DMS153 treated with DMSO at 0.1 percent for 48 hours (cell line): ENCODE results near the gene PLAAT4.
"Not testable (repeated sequence)": the region's sequence is repeated elsewhere in the genome, so short reads cannot be mapped to it uniquely, and the experiment has no call there.

Source experiments
- DNase-seq: peaks from one replicate; lab custom pipeline; 2025; ENCODE audit not compliant: unreplicated experiment; lab: John Stamatoyannopoulos, UW

The PLAAT4 gene

DNA sequence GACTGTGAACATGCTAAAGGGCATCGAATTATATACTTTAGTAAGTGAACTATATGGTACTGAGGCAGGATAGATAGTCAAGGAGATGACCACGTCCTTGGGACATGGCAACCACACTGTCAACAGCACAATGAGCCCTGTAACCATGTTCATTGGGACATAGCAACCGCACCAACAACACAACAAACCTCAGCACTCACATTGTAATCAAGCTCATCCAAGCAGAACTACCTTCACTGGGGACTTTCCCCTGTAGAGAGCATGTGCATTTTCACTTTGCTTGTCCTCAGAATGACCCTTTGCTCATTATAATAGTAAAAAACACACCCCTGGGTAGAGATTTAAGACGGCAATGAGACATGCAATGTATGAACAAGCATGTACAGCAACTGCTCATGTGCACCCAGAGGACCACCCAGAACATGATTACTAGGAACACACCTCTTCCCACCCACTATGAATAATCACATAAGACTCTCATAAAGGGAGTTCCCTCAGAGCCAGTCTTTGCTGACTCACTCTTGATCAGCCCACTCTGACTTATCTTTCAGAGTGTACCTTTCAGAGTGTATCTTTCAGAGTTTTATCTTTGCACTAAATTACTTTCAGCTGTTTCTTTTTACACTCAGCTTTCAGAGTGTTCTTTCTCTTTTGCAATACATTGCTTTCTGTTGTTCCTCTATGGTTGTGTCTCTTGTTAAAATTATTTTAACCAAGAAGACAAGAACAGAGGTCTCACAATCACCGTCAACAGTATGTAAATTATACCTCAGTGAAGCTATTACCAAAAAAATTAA, 30.6 kb downstream of the PLAAT4 start:
- peak; percentile 42 for DNase-seq

DNA sequence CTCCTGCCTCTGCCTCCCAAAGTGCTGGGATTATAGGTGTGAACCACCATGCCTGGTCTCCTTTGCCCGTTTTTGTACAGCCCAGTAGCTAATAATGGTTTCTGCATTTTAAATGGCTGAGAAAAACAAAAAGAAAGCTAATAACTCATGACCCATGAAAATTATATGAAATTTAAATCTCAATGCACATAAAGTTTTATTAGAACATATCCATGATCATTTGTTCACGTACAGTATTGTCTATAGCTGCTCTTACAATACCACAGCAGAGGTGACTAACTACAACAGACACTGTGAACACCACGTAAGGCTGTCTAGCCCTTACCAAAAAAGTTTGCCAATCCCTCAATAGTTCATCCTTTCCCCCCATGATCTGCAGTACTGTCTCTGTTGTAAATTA, 33.0 kb downstream of the PLAAT4 start:
- DNase-seq, result no peak

DNA sequence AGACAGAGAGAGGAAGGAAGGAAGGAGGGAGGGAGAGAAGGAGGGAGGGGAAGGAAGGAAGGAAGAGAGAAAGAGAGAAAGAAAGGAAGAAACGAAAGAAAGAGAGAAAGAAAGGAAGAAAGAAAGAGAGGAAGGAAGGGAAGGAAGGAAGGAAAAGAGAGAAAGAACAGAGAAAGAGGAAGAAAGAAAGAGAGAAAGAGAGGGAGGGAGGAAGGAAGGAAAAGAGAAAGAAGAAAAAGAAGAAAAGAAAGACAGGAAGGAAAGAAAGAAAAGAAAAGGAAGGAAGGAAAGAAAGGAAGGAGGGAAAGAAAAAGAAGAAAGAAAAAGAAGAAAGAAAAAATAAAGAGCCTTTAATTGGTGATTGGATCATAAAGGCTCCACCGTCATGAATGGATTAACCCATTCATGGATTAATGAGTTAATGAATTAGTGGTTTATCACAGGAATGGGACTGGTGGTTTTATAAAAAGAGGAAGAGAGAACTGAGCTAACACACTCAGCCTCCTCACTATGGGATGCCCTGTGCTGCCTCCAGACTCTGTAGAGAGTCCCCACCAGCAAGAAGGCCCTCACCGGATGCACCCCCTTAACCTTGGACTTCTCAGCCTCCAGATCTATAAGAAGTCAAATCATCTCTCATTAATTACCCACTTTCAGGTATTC, 35.5 kb downstream of the PLAAT4 start:
- no peak for DNase-seq

DNA sequence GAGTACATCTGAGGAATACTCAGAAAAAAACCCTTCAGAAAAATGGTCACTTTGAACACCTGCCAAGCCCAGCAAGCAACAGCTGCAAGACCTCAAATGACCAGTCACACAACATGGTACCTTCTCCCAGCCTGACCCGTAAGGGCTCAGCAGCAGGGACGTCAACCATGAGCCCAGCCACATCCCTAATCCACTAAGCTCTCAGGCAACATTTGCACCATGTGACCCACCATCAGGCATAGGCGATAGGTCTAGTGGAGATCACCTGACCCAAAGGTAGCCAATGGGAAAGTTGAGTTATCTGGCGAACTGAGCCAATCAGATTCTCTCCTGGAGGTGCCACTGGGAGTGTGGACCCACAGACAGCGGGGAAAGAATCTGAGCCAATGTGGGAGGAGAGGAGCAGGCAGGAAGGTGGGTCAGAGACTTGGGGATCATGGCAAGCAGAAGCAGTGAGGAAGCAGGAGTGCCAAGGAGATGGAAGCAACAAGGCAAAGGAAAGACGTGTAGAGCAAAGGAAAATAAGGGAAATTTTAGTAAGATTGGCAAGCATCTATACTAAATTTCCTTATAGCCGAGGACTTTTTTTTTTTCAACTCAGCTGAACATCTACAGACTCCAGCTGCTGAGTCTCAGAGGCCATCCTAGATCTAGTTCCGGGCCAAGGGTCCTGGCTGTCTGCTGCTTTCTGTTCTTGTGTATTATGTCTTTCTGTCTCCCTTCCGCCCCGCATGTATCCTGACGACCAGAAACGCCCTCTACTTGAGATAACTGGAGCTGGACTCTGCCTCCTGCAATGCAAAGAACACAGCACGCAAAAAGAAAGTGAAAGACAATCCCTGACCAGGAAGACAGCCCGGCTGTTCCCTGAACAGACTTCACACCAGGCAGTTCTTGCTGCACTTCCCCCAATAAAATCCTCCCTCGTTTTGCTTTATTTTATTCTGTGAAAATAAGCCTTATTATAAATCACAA, 37.6 kb downstream of the PLAAT4 start:
- DNase-seq, result peak; percentile 63

DNA sequence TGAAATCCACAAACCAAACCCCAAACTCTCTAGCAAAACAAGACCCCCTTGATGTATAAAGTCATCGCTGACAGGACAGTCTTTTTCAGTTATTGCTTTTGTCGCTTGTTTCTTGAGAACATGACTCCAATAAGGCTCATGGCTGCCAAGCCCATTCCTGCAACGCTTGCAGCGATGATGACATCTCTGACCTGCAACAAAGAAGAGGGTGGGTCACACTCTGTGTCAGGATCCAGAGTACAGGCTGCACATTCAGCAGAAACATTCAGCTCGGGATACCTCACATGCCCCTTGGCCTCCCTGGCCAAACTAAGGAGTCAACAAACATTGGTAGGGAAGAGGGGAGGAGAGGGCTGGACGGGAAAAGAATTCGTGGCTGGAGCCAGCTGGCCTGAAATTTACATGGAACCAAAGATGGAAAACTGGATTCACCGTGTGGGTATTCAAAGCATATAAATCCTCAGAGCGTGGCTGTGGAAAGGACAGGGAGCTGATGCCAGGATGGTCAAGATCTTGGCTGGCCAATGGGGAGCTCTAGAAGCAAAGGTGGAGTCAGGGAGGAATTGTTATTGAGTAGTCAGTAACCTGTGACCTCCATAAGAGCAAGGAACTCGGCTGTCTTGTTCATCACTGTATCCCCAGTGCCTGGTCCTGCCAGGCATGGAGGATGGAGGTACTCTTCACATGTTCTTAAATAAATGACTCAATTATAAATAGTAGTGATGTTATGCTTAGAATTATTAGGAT, 38.4 kb downstream of the PLAAT4 start:
- no peak for DNase-seq

DNA sequence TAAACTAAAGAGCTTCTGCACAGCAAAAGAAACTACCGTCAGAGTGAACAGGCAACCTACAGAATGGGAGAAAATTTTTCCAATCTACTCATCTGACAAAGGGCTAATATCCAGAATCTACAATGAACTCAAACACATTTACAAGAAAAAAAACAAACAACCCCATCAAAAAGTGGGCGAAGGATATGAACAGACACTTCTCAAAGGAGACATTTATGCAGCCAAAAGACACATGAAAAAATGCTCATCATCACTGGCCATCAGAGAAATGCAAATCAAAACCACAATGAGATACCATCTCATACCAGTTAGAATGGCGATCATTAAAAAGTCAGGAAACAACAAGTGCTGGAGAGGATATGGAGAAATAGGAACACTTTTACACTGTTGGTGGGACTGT, 42.3 kb downstream of the PLAAT4 start:
- not testable (repeated sequence) for DNase-seq

DNA sequence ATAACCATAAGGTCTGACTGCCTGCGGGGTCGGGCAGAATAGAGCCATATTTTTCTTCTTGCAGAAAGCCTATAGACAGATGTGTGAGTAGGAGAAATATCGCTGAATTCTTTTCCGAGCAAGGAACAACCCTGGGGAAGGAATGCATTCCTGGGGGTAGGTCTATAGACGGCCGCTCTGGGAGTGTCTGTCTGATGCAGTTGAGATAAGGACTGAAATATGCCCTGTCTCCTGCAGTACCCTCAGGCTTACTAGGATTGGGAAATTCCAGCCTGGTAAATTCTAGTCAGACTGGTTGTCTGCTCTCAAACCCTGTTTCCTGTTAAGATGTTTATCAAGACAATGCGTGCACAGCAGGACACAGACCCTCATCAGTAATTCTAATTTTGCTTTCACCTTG, 44.6 kb downstream of the PLAAT4 start:
- not testable (repeated sequence) for DNase-seq

DNA sequence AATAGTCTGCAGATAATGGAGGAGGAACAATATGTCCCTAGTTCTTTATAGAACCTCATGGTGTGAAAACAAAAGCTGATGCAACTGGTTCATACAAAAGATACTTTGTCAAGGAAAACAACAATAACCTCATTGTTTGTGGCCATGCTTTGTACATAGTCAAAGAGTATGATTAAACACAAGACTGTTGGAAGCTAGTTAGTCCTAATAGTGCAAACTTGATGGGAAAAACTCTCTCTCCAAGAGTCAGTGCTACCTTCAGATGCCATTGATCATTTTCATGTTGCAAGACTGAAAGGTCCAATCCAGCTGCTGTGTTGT, 46.7 kb downstream of the PLAAT4 start:
- no peak for DNase-seq

DNA sequence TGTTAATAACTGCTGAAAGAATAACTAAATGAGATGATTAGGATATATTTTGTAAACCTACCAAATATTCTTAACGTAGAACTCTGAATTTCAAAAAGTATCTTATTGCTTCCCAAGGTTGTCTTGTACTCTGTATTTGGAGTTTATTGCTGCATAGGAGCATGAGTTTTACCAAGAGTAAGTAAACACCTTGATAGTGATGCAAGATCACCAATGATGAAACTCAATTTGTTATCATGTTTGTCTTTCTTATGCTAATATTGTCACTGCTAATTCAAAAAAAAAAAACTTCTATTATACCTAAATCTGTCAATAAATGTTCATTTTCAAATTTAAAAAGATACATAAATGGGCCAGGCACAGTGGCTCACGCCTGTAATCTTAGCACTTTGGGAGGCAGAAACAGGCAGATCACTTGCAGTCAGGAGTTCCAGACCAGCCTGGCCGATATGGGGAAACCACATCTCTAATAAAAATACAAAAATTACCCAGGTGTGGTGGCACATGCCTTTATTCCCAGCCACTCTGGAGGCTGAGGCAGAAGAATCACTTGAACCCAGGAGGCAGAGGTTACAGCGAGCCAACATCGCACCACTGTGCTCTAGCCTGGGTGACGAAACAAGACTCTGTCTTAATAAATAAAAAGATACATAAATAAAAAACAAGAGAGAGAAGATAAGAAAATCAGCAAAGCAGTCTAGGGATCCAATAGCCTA, 50.0 kb downstream of the PLAAT4 start:
- DNase-seq, result no peak

DNA sequence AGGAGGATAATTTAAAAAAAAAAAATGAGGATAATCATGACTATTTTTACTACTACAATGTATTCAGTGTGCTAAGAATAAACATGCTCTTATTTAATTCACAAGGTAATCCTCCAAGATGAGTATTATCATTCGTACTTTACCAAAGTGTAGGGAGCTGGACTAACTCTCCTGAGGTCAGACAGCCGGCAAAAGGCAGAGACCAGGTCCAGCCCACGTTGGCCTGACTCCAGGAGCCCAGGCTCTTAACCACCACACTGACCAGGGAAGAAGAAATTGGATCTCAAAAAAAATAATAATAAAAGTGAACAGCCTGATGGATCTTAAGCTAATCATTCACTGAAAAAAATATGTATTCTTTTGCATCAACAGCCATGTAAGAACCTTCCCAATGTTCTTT, 52.4 kb downstream of the PLAAT4 start:
- no peak for DNase-seq

DNA sequence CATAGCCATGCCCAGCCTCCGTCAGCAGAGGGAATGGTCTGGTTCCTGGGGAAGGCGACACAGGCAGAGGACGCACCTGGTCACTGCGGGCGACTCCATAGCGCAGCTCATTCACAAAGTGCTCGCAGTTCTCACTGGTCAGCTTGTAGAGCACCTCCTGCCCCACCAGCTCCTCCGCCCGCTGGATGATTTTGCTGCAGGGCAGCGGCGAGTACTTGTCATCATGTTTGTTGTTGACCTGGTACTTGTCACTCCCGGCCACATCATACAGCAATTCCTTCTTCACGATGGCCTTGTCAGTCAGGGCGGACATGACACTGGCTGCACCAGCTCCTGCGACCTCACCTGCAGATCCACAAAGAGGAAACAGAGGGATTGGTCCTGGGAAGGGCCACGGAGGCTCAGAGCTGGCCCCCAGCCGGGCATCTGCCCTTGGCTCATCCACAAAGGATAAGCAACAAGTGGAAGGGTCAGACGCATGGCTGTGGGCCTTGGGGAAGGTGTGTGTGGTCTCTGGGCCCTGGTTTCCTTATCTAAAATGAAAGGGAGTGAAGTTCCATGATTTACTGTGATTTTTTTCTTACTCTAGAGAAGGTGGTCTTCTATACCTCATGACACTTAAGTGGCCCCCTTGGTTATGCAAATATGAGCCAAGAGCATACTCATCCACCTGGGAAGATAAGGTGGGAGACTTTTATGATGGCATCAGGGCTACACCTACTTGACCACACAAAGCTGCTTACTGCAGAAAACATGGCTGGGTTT, 53.6 kb downstream of the PLAAT4 start:
- no peak for DNase-seq

DNA sequence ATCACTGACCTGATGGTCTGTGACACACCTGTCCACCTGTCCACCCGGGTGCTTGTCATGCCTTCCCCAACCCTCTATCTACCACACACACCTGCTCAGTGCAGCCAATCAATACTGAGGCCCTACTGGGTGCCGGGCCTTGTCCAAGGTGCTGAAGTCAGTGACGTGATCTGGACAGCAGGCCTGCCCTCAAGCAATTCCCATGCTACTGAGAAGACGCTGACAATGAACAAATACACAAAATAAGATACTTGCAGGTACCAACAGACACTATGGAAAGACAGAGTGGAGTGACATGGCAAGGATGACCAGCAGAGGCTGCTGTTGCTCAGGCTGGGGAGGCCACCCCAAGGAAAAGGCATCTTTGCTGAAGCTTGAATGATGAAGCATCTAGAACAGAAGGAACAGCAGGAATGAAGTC, 56.4 kb downstream of the PLAAT4 start:
- DNase-seq, result peak; percentile 19

DNA sequence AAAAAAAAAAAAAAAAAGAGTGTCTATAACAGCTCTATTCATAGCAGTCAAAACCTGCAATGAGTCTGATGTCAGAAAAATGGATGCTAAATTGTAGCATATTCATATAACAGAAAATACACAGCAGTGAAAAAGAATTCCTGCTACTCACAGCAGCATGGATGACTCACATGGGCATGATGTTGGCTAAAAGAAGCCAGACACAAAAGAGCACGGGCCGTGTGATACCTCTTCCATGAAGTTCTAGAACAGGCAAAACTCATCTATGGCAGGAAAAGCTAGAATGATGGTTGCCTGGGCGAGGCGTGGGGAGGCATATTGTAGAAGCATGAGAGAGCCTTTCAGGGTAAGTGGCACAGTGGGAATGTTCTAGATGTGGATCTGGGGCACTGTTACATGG, 58.7 kb downstream of the PLAAT4 start:
- DNase-seq, result no peak
